WTC11 (cell line): ENCODE data around the gene KLHL13. TPM values are rescaled to one million over a fixed set of nuclear protein-coding genes. Genes with fewer than 3 reads are reported as not detected.

Experiments used
- ATAC-seq: fragments of 200-7000 bp; cut with Tn5 transposase; 2 replicates; pipeline ENCODE4 v1.10.0; 2021; ENCODE audit warnings: mild to moderate bottlenecking, moderate library complexity
- CTCF ChIA-PET: fragments of 300-600 bp; sonication (Branson Sonifier 250); formaldehyde crosslinking; loops from one replicate; lab custom pipeline; 2021; ENCODE audit warnings: antibody characterized with exemption; lab: Charles Lee
- POLR2A ChIA-PET: fragments of 350-600 bp; sonication (Branson Sonifier 250); formaldehyde crosslinking; loops from one replicate; lab custom pipeline; 2021; ENCODE audit warnings: antibody characterized with exemption; lab: Charles Lee
- DNase-seq: peaks from one replicate; pipeline ENCODE4 v3.0.0; 2021; ENCODE audit warnings: low spot score
- H3K27ac Mint-ChIP-seq: 2 replicates; pipeline ENCODE4 v1.8.0; 2021; ENCODE audit warnings: mixed read lengths
- H3K27me3 Mint-ChIP-seq: 2 replicates; pipeline ENCODE4 v1.8.0; 2021; ENCODE audit warnings: low read depth, mild to moderate bottlenecking, moderate library complexity, mixed read lengths
- H3K36me3 Mint-ChIP-seq: 2 replicates; pipeline ENCODE4 v1.8.0; 2021; ENCODE audit warnings: mixed read lengths
- H3K4me1 Mint-ChIP-seq: 2 replicates; pipeline ENCODE4 v1.8.0; 2022; ENCODE audit warnings: mixed read lengths
- H3K4me3 Mint-ChIP-seq: 2 replicates; pipeline ENCODE4 v1.8.0; 2021; ENCODE audit warnings: mild to moderate bottlenecking, moderate library complexity, mixed read lengths
- H3K9me3 Mint-ChIP-seq: 2 replicates; pipeline ENCODE4 v1.8.0; 2021; ENCODE audit warnings: mixed read lengths
- FOXK1 ChIP-seq: sonication (generic); formaldehyde crosslinking; IDR thresholded peaks from 2 replicates; pipeline ENCODE4 v1.8.0; 2022; ENCODE audit warnings: mild to moderate bottlenecking, moderate library complexity, missing genetic modification reagents
- NFYB ChIP-seq: sonication (generic); formaldehyde crosslinking; conservative IDR thresholded peaks from 2 replicates; pipeline ENCODE4 v1.8.0; 2022; ENCODE audit warnings: low read depth, missing genetic modification reagents
- TEAD1 ChIP-seq: sonication (generic); formaldehyde crosslinking; IDR thresholded peaks from 2 replicates; pipeline ENCODE4 v1.8.0; 2022; ENCODE audit warnings: mild to moderate bottlenecking, missing genetic modification reagents
- ZNF232 ChIP-seq: sonication (generic); formaldehyde crosslinking; IDR thresholded peaks from 2 replicates; pipeline ENCODE4 v1.8.0; 2022; ENCODE audit warnings: mild to moderate bottlenecking, missing genetic modification reagents
- ZNF671 ChIP-seq: fragments of 250-450 bp; sonication (Bioruptor Pico); IDR thresholded peaks from 2 replicates; pipeline ENCODE4 v1.8.0; 2021; ENCODE audit warnings: mild to moderate bottlenecking
- total RNA-seq: library from RNA; stranded (reverse); gene quantifications from 3 replicates; pipeline ENCODE4 v1.2.3, GENCODE V29; 2021
- TF ChIP-seq, protein P1 (sequence below): sonication (generic); formaldehyde crosslinking; IDR thresholded peaks from 2 replicates; pipeline ENCODE4 v1.8.1; 2022; ENCODE audit warnings: low read depth, missing genetic modification reagents, borderline replicate concordance
- TF ChIP-seq, protein P2 (sequence below): sonication (generic); formaldehyde crosslinking; IDR thresholded peaks from 2 replicates; pipeline ENCODE4 v1.8.0; 2022; ENCODE audit warnings: mild to moderate bottlenecking, missing genetic modification reagents
- TF ChIP-seq, protein P3 (sequence below): sonication (generic); formaldehyde crosslinking; IDR thresholded peaks from 2 replicates; pipeline ENCODE4 v1.8.0; 2022; ENCODE audit warnings: missing genetic modification reagents
- TF ChIP-seq, protein P4 (sequence below): fragments of 250-450 bp; sonication (Bioruptor Pico); IDR thresholded peaks from 2 replicates; pipeline ENCODE4 v2.1.2; 2022; ENCODE audit warnings: mild to moderate bottlenecking, moderate library complexity
- TF ChIP-seq, protein P5 (sequence below): sonication (generic); formaldehyde crosslinking; IDR thresholded peaks from 2 replicates; pipeline ENCODE4 v1.8.1; 2022; ENCODE audit warnings: missing genetic modification reagents, borderline replicate concordance
- TF ChIP-seq, protein P6 (sequence below): fragments of 250-450 bp; sonication (Bioruptor Pico); IDR thresholded peaks from 2 replicates; pipeline ENCODE4 v1.9.0; 2021; ENCODE audit warnings: mild to moderate bottlenecking
- TF ChIP-seq, protein P7 (sequence below): sonication (generic); formaldehyde crosslinking; IDR thresholded peaks from 2 replicates; pipeline ENCODE4 v1.8.1; 2023; ENCODE audit warnings: mild to moderate bottlenecking, missing genetic modification reagents, borderline replicate concordance

Gene KLHL13
- total RNA-seq, 1 experiment from 2014 or later, result 7.7 TPM

DNA sequence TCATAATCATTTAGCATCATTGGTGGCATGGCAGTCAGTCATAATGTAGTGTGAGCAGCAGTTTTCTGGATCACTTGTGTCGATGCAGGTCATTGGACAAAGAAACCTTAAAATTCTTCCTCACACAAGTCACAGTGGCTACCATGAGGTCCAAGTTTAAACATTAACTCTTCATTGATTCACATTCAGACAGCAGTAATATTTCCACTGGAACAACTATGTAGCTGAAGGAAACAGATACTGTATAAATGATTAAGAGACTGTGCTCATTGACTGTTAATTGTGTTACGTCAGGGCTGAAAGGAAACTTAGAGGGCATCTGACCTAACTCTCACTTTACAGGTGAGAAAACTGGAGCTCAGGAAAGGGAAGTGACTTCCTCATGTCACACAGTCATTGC is 261.8 kb downstream of the KLHL13 start:
- ChIA-PET POLR2A (no interaction called here), CTCF (no interaction called here)
- Mint-ChIP-seq H3K27ac (no peak overlapping the region), H3K27me3 (no peaks in the 10 kb centered on the region), H3K4me3 (no peak overlapping the region), H3K36me3 (no peaks in the 10 kb centered on the region), H3K4me1 (no peaks in the 10 kb centered on the region), H3K9me3 (no peaks in the 10 kb centered on the region)
- TF ChIP-seq, protein P1, sequence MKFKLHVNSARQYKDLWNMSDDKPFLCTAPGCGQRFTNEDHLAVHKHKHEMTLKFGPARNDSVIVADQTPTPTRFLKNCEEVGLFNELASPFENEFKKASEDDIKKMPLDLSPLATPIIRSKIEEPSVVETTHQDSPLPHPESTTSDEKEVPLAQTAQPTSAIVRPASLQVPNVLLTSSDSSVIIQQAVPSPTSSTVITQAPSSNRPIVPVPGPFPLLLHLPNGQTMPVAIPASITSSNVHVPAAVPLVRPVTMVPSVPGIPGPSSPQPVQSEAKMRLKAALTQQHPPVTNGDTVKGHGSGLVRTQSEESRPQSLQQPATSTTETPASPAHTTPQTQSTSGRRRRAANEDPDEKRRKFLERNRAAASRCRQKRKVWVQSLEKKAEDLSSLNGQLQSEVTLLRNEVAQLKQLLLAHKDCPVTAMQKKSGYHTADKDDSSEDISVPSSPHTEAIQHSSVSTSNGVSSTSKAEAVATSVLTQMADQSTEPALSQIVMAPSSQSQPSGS, result no peak
- TF ChIP-seq, protein P2, sequence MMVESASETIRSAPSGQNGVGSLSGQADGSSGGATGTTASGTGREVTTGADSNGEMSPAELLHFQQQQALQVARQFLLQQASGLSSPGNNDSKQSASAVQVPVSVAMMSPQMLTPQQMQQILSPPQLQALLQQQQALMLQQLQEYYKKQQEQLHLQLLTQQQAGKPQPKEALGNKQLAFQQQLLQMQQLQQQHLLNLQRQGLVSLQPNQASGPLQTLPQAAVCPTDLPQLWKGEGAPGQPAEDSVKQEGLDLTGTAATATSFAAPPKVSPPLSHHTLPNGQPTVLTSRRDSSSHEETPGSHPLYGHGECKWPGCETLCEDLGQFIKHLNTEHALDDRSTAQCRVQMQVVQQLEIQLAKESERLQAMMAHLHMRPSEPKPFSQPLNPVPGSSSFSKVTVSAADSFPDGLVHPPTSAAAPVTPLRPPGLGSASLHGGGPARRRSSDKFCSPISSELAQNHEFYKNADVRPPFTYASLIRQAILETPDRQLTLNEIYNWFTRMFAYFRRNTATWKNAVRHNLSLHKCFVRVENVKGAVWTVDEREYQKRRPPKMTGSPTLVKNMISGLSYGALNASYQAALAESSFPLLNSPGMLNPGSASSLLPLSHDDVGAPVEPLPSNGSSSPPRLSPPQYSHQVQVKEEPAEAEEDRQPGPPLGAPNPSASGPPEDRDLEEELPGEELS (CRISPR knock-in tag), result no peak
- TF ChIP-seq TEAD1 (CRISPR knock-in tag), result no peak
- TF ChIP-seq, protein P3, sequence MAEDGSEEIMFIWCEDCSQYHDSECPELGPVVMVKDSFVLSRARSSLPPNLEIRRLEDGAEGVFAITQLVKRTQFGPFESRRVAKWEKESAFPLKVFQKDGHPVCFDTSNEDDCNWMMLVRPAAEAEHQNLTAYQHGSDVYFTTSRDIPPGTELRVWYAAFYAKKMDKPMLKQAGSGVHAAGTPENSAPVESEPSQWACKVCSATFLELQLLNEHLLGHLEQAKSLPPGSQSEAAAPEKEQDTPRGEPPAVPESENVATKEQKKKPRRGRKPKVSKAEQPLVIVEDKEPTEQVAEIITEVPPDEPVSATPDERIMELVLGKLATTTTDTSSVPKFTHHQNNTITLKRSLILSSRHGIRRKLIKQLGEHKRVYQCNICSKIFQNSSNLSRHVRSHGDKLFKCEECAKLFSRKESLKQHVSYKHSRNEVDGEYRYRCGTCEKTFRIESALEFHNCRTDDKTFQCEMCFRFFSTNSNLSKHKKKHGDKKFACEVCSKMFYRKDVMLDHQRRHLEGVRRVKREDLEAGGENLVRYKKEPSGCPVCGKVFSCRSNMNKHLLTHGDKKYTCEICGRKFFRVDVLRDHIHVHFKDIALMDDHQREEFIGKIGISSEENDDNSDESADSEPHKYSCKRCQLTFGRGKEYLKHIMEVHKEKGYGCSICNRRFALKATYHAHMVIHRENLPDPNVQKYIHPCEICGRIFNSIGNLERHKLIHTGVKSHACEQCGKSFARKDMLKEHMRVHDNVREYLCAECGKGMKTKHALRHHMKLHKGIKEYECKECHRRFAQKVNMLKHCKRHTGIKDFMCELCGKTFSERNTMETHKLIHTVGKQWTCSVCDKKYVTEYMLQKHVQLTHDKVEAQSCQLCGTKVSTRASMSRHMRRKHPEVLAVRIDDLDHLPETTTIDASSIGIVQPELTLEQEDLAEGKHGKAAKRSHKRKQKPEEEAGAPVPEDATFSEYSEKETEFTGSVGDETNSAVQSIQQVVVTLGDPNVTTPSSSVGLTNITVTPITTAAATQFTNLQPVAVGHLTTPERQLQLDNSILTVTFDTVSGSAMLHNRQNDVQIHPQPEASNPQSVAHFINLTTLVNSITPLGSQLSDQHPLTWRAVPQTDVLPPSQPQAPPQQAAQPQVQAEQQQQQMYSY, result no peak
- TF ChIP-seq FOXK1, result no peak
- DNase-seq, result no peak
- ATAC-seq, result no peak

DNA sequence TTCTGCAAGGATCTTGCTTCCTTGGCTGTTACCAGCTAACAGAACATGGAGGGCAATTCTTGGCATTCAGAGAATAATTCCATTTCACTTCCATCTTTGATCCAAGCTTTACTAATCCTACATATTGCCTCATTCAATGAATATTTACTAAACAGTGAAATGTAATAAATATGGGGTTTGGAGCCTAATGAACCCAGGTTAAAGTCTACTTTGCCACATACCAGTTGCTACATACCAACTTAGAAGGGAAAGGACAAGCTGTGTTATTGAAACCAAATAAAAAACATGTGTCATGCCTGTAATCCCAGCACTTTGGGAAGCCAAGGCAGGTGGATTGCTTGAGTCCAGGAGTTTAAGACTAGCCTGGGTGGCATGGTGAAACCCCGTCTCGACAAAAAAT is 265.6 kb downstream of the KLHL13 start:
- no peak for DNase-seq
- H3K27ac Mint-ChIP-seq, result no peak overlapping the region
- no peaks in the 10 kb centered on the region for H3K4me1 Mint-ChIP-seq
- ChIA-PET POLR2A (no interaction called here), CTCF (no interaction called here)
- H3K4me3 Mint-ChIP-seq, result no peak overlapping the region
- H3K36me3 Mint-ChIP-seq, result no peaks in the 10 kb centered on the region
- H3K9me3 Mint-ChIP-seq, result no peaks in the 10 kb centered on the region
- no peak for ATAC-seq
- H3K27me3 Mint-ChIP-seq, result no peaks in the 10 kb centered on the region
- TF ChIP-seq, protein P4, sequence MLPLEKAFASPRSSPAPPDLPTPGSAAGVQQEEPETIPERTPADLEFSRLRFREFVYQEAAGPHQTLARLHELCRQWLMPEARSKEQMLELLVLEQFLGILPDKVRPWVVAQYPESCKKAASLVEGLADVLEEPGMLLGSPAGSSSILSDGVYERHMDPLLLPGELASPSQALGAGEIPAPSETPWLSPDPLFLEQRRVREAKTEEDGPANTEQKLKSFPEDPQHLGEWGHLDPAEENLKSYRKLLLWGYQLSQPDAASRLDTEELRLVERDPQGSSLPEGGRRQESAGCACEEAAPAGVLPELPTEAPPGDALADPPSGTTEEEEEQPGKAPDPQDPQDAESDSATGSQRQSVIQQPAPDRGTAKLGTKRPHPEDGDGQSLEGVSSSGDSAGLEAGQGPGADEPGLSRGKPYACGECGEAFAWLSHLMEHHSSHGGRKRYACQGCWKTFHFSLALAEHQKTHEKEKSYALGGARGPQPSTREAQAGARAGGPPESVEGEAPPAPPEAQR (CRISPR knock-in tag), result no peak
- TF ChIP-seq ZNF232 (CRISPR knock-in tag) (no peak), NFYB (no peak), TEAD1 (CRISPR knock-in tag) (no peak), ZNF671 (CRISPR knock-in tag) (no peak)
- TF ChIP-seq, protein P5, sequence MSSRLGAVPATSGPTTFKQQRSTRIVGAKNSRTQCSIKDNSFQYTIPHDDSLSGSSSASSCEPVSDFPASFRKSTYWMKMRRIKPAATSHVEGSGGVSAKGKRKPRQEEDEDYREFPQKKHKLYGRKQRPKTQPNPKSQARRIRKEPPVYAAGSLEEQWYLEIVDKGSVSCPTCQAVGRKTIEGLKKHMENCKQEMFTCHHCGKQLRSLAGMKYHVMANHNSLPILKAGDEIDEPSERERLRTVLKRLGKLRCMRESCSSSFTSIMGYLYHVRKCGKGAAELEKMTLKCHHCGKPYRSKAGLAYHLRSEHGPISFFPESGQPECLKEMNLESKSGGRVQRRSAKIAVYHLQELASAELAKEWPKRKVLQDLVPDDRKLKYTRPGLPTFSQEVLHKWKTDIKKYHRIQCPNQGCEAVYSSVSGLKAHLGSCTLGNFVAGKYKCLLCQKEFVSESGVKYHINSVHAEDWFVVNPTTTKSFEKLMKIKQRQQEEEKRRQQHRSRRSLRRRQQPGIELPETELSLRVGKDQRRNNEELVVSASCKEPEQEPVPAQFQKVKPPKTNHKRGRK (CRISPR knock-in tag), result no peak
- TF ChIP-seq, protein P6, sequence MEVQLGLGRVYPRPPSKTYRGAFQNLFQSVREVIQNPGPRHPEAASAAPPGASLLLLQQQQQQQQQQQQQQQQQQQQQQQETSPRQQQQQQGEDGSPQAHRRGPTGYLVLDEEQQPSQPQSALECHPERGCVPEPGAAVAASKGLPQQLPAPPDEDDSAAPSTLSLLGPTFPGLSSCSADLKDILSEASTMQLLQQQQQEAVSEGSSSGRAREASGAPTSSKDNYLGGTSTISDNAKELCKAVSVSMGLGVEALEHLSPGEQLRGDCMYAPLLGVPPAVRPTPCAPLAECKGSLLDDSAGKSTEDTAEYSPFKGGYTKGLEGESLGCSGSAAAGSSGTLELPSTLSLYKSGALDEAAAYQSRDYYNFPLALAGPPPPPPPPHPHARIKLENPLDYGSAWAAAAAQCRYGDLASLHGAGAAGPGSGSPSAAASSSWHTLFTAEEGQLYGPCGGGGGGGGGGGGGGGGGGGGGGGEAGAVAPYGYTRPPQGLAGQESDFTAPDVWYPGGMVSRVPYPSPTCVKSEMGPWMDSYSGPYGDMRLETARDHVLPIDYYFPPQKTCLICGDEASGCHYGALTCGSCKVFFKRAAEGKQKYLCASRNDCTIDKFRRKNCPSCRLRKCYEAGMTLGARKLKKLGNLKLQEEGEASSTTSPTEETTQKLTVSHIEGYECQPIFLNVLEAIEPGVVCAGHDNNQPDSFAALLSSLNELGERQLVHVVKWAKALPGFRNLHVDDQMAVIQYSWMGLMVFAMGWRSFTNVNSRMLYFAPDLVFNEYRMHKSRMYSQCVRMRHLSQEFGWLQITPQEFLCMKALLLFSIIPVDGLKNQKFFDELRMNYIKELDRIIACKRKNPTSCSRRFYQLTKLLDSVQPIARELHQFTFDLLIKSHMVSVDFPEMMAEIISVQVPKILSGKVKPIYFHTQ (CRISPR knock-in tag), result no peak
- TF ChIP-seq, protein P7, sequence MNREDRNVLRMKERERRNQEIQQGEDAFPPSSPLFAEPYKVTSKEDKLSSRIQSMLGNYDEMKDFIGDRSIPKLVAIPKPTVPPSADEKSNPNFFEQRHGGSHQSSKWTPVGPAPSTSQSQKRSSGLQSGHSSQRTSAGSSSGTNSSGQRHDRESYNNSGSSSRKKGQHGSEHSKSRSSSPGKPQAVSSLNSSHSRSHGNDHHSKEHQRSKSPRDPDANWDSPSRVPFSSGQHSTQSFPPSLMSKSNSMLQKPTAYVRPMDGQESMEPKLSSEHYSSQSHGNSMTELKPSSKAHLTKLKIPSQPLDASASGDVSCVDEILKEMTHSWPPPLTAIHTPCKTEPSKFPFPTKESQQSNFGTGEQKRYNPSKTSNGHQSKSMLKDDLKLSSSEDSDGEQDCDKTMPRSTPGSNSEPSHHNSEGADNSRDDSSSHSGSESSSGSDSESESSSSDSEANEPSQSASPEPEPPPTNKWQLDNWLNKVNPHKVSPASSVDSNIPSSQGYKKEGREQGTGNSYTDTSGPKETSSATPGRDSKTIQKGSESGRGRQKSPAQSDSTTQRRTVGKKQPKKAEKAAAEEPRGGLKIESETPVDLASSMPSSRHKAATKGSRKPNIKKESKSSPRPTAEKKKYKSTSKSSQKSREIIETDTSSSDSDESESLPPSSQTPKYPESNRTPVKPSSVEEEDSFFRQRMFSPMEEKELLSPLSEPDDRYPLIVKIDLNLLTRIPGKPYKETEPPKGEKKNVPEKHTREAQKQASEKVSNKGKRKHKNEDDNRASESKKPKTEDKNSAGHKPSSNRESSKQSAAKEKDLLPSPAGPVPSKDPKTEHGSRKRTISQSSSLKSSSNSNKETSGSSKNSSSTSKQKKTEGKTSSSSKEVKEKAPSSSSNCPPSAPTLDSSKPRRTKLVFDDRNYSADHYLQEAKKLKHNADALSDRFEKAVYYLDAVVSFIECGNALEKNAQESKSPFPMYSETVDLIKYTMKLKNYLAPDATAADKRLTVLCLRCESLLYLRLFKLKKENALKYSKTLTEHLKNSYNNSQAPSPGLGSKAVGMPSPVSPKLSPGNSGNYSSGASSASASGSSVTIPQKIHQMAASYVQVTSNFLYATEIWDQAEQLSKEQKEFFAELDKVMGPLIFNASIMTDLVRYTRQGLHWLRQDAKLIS, result no peak
